OCI-LY1 (cell line): ENCODE measurements around the gene ZDHHC18.

Experiments
- EZH2 ChIP-seq: fragments of 200-600 bp; sonication (generic), shearing (Covaris generic); IDR thresholded peaks from 2 replicates; pipeline ENCODE4 v1.8.0; 2017; ENCODE audit warnings: borderline replicate concordance, mixed run types, mild to moderate bottlenecking, antibody characterized with exemption, low read length, moderate library complexity, mixed read lengths
- TF ChIP-seq, protein P1 (sequence below): fragments of 200-600 bp; sonication (generic), shearing (Covaris generic); IDR thresholded peaks from 2 replicates; pipeline ENCODE4 v1.5.1; 2017; ENCODE audit warnings: mild to moderate bottlenecking, antibody characterized with exemption, low read length, moderate library complexity, mixed read lengths

- no peak for TF ChIP-seq EZH2
- TF ChIP-seq, protein P1, sequence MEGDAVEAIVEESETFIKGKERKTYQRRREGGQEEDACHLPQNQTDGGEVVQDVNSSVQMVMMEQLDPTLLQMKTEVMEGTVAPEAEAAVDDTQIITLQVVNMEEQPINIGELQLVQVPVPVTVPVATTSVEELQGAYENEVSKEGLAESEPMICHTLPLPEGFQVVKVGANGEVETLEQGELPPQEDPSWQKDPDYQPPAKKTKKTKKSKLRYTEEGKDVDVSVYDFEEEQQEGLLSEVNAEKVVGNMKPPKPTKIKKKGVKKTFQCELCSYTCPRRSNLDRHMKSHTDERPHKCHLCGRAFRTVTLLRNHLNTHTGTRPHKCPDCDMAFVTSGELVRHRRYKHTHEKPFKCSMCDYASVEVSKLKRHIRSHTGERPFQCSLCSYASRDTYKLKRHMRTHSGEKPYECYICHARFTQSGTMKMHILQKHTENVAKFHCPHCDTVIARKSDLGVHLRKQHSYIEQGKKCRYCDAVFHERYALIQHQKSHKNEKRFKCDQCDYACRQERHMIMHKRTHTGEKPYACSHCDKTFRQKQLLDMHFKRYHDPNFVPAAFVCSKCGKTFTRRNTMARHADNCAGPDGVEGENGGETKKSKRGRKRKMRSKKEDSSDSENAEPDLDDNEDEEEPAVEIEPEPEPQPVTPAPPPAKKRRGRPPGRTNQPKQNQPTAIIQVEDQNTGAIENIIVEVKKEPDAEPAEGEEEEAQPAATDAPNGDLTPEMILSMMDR = peak; percentile 80
These were observed 36.5 kb downstream of the ZDHHC18 start, which contains the start of gene SFN for GRCh38 chr1:26862781-26863684.
